Left renal pelvis (tissue), 4 donors: ENCODE results near the gene BTG2. TPM values are rescaled to one million over a fixed set of nuclear protein-coding genes. Genes with fewer than 3 reads are reported as not detected.
"Not testable (repeated sequence)": the region's sequence is repeated elsewhere in the genome, so short reads cannot be mapped to it uniquely, and the experiment has no call there.

Experiments
- DNase-seq, 4 donors: peaks; one replicate each; pipeline ENCODE4 v3.0.0-alpha.2; 2013; ENCODE audit warnings: low read depth in 4 of 4, low spot score in 3 of 4
- polyA plus RNA-seq, 4 donors: library from polyadenylated mRNA; unstranded; fragments of 120-200 nt; gene quantifications; one replicate each; pipeline ENCODE4 v1.2.1, GENCODE V29; 2013; ENCODE audit not compliant: insufficient read length in 4 of 4

BTG2 gene
- polyA plus RNA-seq, 4 donors: 103 to 223 (median 144) TPM

DNA sequence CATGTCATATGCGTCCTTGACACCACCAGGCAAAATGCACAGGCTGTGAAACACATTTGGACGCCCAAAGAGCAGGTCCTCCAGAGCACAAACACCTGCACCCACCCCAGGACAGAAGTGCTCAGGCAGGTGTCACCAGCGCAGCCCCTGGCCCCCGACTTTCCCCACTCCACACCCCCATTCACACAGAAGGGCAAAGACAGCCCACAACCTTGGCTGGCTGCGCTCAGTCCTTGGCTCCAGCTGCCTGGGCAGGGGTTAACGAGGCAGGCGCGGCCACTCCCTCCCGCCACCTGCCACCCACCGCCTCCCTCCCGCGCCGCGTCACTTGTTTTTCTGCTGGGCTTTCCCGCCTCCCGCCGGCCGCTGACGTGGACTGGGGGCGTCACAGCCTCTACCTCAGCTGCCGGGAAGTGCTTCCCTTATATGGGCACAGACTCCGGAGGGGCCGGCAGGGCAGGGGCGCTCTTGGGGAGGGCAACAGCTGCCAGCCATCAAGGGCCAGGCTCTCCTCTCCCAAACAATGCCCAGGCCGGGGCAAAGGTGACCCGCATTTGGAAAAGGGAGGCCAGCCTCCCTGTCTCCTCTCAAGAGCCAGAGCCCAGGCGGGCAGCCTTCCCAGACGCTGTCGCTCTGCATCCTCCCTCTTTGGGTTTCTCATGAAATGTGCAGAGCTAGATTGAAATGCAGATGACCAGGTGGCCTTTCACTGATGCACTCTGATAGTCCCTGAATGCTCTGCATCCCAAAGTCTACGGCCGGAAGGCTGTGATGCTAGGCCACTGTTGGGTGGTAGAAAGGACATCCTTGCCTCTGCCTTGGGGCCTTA, 14.8 kb upstream of the BTG2 start:
- DNase-seq: peak in 3 of 4 donors; percentile 85 to 88 (median 88)

GRCh38 chr1:203291201-203292096, 13.9 kb upstream of the BTG2 start:
- no peak for DNase-seq

DNA sequence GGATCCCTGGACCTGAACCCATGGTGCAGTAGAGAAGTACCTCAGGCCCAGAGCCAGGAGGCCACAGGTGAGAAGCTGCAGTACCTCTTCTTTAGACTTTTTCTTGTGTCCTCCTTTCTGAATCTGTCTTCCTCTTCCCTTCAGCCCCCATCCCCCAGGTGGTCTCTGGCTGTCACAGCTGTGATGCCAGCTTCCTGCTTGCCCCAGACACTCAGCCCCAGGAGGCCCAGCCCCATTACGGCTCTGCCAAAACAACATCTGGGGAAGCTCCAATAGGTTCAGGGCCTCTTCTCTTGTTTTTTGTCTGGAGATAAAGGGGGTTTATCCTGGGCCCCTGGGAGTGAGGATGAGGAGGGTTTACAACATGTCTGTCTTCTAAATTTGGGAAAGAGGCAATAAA, 9.5 kb upstream of the BTG2 start:
- DNase-seq: no peak

- no peak for DNase-seq
These were observed 8.8 kb upstream of the BTG2 start for GRCh38 chr1:203296460-203297073.

- no peak for DNase-seq
These were observed 6.2 kb upstream of the BTG2 start for GRCh38 chr1:203299169-203299568.

DNA sequence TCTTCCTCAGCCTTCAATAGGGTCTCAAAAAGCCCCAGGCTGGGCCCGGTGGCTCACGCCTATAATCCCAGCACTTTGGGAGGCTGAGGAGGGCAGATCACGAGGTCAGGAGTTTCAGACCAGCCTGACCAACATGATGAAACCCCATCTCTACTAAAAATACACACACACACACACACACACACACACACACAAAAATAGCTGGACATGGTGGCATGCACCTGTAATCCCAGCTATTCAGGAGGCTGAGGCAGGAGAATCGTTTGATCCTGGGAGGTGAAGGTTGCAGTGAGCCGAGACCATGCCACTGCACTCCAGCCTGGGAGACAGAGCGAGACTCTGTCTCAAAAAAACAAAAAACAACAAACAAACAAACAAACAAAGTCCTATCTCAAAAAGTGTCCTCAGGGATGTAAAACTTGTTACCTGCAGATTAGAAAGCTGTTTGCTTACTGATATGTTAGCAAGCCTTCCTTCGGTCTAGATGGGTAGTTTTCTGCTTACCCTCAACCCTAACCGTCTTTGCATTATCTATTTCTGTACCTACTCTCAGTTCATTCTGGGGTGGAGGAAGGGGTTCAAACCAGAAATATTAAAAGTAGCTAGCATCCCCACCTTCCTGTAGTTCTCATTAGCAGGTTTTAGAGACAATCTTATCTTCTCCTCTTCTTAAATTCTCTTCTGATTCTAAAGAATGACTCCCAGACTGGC, 5.4 kb upstream of the BTG2 start:
- DNase-seq: not testable (repeated sequence)

DNA sequence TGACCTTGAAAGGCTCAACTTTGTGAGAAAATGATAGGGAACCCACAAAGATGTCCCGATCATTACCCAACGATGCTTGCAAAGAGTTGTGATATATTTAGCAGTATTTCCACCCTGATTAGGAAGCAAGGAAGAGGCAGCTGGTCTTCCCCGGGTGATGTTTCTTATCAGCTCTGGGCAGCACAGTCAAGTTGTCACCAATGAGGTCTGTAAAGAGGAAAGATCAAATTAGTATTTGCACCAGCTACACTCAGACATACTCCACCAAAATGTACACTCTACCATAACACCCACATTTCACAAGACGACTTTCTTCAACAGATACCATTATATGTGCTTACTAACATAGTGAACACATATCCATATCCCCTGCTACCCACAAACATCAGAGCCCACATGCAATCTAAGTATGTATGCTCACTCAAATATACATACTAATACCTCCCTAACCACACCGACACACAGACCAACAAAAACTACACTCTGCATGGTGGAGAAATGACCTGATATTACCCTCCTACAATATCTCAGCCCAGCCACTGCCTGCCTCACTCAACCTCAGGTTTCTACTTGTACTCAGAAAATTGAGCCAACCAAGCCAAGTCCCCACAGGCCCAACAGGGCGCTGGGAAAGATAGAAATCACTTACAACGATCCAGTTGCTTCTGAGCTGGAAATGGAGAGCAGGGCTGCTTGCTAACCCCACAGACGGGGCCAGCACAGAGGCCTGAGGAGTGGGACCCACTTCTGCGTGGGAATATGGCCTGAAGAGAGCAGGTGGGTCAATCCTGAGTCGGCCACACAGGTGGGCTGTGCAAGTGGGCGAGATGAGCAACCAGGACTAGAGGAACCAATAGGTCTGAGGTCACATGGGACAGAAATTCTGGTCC, 4.6 kb upstream of the BTG2 start:
- DNase-seq: no peak

DNA sequence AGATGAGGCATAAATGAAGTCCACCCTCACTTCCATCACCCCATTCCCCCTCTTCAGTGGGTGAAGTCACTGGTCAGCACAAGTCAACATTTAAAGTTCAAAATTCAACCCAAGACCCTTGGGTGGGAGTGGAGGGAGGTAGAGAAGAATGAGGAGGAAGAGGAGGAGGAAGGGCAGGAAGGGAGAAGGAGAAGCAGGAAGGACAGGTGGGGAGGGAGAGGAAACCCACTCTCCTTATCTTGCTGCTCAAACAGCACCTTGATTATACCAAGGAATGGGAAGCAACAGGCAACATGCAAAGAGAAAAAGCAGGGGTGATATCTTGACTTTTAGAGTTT, 4.0 kb upstream of the BTG2 start:
- no peak for DNase-seq

DNA sequence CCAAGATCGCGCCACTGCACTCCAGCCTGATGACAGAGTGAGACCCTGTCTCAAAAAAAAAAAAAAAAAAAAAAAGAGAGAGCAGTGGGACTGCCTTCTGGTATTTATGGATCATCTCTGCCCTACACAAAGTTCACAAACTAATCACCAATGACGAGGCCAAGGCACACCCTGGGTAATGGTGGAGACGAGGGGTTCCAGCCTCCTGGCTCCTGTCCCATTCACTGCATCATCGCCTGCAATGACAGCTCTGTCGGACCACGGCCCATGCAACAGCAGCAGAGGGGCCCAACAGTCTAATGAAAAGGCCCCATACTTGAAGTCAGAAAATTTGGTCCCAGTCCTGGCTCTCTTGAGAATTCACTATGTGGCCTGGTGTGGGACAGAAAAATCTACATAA, 2.9 kb upstream of the BTG2 start:
- DNase-seq: no peak

DNA sequence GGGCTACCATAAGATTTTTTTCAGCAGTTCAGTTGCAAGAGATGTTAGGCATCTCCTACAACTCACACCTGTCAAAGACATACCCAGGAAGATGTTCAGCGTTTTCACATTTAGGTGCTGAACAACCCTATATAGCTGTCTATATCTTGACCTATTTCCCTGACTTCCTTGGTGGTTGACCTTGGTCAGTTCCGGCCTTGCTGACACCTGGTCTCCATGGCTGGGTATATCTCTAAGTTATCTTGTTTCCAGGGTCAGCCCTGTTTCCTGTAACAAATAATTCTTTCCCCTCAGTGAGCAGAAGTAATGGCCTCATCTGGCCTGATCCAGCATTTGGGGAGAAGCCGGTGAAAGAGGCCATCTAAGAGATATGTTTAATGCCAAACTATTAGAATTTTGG, 2.4 kb upstream of the BTG2 start:
- no peak for DNase-seq

- no peak for DNase-seq
These were observed 864 bp upstream of the BTG2 start for GRCh38 chr1:203304391-203304918.

GRCh38 chr1:203305809-203306088, 430 bp downstream of the BTG2 start:
- DNase-seq: no peak

DNA sequence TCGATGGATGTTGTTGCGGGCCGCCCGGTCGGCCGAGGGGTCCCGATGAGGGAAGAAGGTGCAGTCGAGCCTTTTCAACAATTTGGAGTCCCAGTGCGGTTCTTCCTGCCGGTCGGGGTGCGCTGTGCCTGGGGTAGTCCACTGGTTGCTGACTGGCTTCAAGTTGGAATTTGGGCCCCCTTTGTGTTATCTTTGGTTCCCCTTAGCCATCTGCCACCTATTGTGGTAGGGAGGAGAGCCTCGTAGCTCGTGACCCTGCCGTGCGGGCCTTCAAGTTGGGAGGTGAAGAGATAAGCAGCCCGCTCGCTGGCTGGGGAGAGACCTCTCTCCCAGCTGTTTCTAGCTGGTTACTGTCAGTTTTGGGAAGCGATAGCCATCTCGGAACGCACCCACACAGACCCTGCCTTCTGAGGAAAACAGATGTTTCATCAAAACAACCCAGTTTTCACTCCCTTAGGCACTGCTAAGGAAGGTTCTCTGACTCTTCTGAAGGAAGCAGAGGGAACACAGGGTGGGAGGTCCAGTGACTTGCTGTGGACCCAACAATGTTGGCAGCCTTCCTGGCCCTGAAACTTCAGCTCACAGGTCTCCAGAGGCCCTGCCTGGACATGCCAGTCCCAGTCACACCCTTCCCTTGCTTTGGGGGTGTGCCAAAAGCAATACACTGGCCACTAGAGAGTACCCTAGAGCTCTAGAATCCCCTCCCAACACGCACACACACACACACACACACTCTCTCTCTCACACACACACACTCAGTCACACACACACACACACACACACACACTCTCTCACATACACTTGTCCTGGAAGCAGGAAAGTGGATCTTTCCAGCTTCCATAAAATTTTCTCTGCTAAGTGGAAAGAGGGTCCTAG, 1.0 kb downstream of the BTG2 start:
- no peak for DNase-seq

GRCh38 chr1:203306965-203307541, 1.7 kb downstream of the BTG2 start:
- no peak for DNase-seq

- no peak for DNase-seq
These were observed 2.4 kb downstream of the BTG2 start for GRCh38 chr1:203307641-203308126.

DNA sequence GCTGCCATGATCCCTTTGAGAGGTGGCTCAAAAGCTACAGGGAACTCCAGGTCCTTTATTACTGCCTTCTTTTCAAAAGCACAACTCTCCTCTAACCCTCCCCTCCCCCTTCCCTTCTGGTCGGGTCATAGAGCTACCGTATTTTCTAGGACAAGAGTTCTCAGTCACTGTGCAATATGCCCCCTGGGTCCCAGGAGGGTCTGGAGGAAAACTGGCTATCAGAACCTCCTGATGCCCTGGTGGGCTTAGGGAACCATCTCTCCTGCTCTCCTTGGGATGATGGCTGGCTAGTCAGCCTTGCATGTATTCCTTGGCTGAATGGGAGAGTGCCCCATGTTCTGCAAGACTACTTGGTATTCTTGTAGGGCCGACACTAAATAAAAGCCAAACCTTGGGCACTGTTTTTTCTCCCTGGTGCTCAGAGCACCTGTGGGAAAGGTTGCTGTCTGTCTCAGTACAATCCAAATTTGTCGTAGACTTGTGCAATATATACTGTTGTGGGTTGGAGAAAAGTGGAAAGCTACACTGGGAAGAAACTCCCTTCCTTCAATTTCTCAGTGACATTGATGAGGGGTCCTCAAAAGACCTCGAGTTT, 3.1 kb downstream of the BTG2 start:
- DNase-seq: no peak

- DNase-seq: no peak
These were observed 3.6 kb downstream of the BTG2 start for GRCh38 chr1:203308923-203309331.
